ENCODE data around the gene COQ8A. TPM values are rescaled to one million over a fixed set of nuclear protein-coding genes. Genes with fewer than 3 reads are reported as not detected.

COQ8A gene
- total RNA-seq, 2 donors from 2014 or later: 15.2 to 25.6 TPM

GRCh38 chr1:226948051-226948450, 8.0 kb downstream of the COQ8A start:
- H3K4me3 ChIP-seq: no peak overlapping the region
- H3K36me3 ChIP-seq: no peaks in the 10 kb centered on the region
- no peaks in the 10 kb centered on the region for H3K9me3 ChIP-seq
- no peak for DNase-seq (ENCODE audit: low spot score)
- peaks cover 0 to 3% of the 10 kb centered on the region in 2 donors for H3K4me1 ChIP-seq (ENCODE audit: control insufficient read depth in 1 of 2, low read depth in 2 of 2)
- no peak for ATAC-seq (ENCODE audit: insufficient number of reproducible peaks, low FRiP score, low read depth)
- no peak for TF ChIP-seq CTCF (IDR thresholded peaks at IDR 0.05)
- no peaks in the 10 kb centered on the region for H3K27me3 ChIP-seq (replicated peaks; ENCODE audit: insufficient read depth)
- no peak overlapping the region for H3K27ac ChIP-seq

GRCh38 chr1:226948480-226948879, 8.4 kb downstream of the COQ8A start:
- no peaks in the 10 kb centered on the region for H3K36me3 ChIP-seq
- H3K27me3 ChIP-seq (replicated peaks; ENCODE audit: insufficient read depth): no peaks in the 10 kb centered on the region
- H3K4me3 ChIP-seq: no peak overlapping the region
- H3K9me3 ChIP-seq: no peaks in the 10 kb centered on the region
- TF ChIP-seq CTCF (IDR thresholded peaks at IDR 0.05): no peak
- DNase-seq (ENCODE audit: low spot score): no peak
- H3K4me1 ChIP-seq (ENCODE audit: control insufficient read depth in 1 of 2, low read depth in 2 of 2): peaks cover 0 to under 1% of the 10 kb centered on the region in 2 donors
- ATAC-seq (ENCODE audit: insufficient number of reproducible peaks, low FRiP score, low read depth): no peak
- no peak overlapping the region for H3K27ac ChIP-seq

- DNase-seq (ENCODE audit: low spot score) (no peak), ATAC-seq (ENCODE audit: insufficient number of reproducible peaks, low FRiP score, low read depth) (no peak)
- H3K4me3 ChIP-seq: no peak overlapping the region
- H3K27ac ChIP-seq: no peak overlapping the region
- no peaks in the 10 kb centered on the region for H3K36me3 ChIP-seq
- no peaks in the 10 kb centered on the region for H3K27me3 ChIP-seq (replicated peaks; ENCODE audit: insufficient read depth)
- TF ChIP-seq CTCF (IDR thresholded peaks at IDR 0.05): no peak
- H3K4me1 ChIP-seq (ENCODE audit: control insufficient read depth in 1 of 2, low read depth in 2 of 2): no peaks in the 10 kb centered on the region
- H3K9me3 ChIP-seq: no peaks in the 10 kb centered on the region
Measured at GRCh38 chr1:226948996-226949395, 8.9 kb downstream of the COQ8A start.

- H3K4me3 ChIP-seq: no peak overlapping the region
- ATAC-seq (ENCODE audit: insufficient number of reproducible peaks, low FRiP score, low read depth) (no peak), DNase-seq (ENCODE audit: low spot score) (no peak)
- H3K27me3 ChIP-seq (replicated peaks; ENCODE audit: insufficient read depth): no peaks in the 10 kb centered on the region
- no peak for TF ChIP-seq CTCF (IDR thresholded peaks at IDR 0.05)
- no peak overlapping the region for H3K27ac ChIP-seq
- no peaks in the 10 kb centered on the region for H3K36me3 ChIP-seq
- H3K4me1 ChIP-seq (ENCODE audit: control insufficient read depth in 1 of 2, low read depth in 2 of 2): no peaks in the 10 kb centered on the region
- no peaks in the 10 kb centered on the region for H3K9me3 ChIP-seq
Measured at GRCh38 chr1:226949401-226949800, 9.3 kb downstream of the COQ8A start.

- Histone ChIP-seq H3K27me3 (replicated peaks; ENCODE audit: insufficient read depth) (no peaks in the 10 kb centered on the region), H3K9me3 (no peaks in the 10 kb centered on the region), H3K4me3 (no peak overlapping the region), H3K36me3 (no peaks in the 10 kb centered on the region), H3K27ac (no peak overlapping the region), H3K4me1 (ENCODE audit: control insufficient read depth in 1 of 2, low read depth in 2 of 2) (no peaks in the 10 kb centered on the region)
- no peak for DNase-seq (ENCODE audit: low spot score)
- no peak for TF ChIP-seq CTCF (IDR thresholded peaks at IDR 0.05)
- ATAC-seq (ENCODE audit: insufficient number of reproducible peaks, low FRiP score, low read depth): no peak
Measured at GRCh38 chr1:226950316-226950715, 10.2 kb downstream of the COQ8A start.
